ENCODE results near the gene TRIM2. TPM values are rescaled to one million over a fixed set of nuclear protein-coding genes. Genes with fewer than 3 reads are reported as not detected.

The TRIM2 gene
- total RNA-seq, 1 experiment from 2014 or later, result 41.4 TPM

DNA sequence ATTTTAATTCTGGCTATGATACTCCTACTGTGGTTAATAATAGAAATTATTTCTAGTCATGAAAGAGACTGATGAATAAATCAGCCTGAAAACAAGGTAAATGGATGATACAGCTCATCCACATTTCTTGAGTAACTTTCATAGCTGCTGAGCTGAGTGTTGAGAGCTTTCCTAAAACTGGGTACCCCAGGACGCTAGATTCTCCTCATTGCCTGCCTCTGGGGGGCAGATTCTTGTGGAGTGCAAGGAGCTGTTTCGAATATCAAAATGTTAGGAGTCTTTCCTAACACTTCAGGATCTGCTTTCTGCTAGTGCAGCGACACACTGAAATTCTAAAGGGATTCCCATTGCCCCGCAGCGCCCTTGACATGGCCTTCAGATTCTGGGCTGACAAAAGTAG lies 142.3 kb downstream of the TRIM2 start:
- H3K79me2 ChIP-seq (ENCODE audit: insufficient read depth, low read length), result peaks cover 68% of the 10 kb centered on the region
- H3K27ac ChIP-seq (ENCODE audit: low read depth, low read length), result no peak overlapping the region
- intact Hi-C loops (cut with micrococcal nuclease), result loop anchor here (5.0 to 10.0 kb wide), 2 partner anchors 86 to 408 kb away; no protein-coding TSS in a partner anchor
- RAD21 ChIA-PET (ENCODE audit: low non-redundant PET in 1 of 2, low total read pairs in 2 of 2, uncharacterized antibody in 2 of 2, unreplicated experiment in 2 of 2), result no interaction called here
- no peak overlapping the region for H3K4me3 ChIP-seq (replicated peaks in 1 of 2; ENCODE audit: low read depth in 1 of 2, low read length in 2 of 2)
- POLR2A ChIA-PET, result no interaction called here
- peaks cover 0 to 20% of the 10 kb centered on the region in 2 experiments; a peak in 2 of 4 replicates for H3K36me3 ChIP-seq (ENCODE audit: control insufficient read depth in 1 of 2, insufficient read depth in 2 of 2, low read length in 2 of 2)
- H3K9me2 ChIP-seq (ENCODE audit: insufficient read depth), result no peaks in the 10 kb centered on the region
- CTCF ChIA-PET, result interaction anchor here (1.0 to 2.2 kb wide), 4 partner anchors 204 to 303 kb away, joined by 3 to 7 read pairs (median 5); no protein-coding TSS in a partner anchor
- peak overlapping the region; percentile 82; the same call in 1 of the 2 replicates for H3K4me2 ChIP-seq (ENCODE audit: low read length)
- no peaks in the 10 kb centered on the region for H3K27me3 ChIP-seq (ENCODE audit: insufficient read depth, low read length)
- no TSS peak for BruUV-seq (replicated peaks)
- no peak overlapping the region for H3K9ac ChIP-seq (ENCODE audit: low read length)
- no peaks in the 10 kb centered on the region for H3K9me3 ChIP-seq (ENCODE audit: control insufficient read depth in 1 of 2, insufficient read depth in 1 of 2, low read depth in 1 of 2, low read length in 2 of 2)
- H2AFZ ChIP-seq (ENCODE audit: low read depth, low read length, poor library complexity, severe bottlenecking), result no peak overlapping the region
- no peak for ATAC-seq
- no peak for DNase-seq (ENCODE audit: low read depth, low spot score)
- no peaks in the 10 kb centered on the region; the same call in 1 of the 2 replicates for H4K20me1 ChIP-seq (ENCODE audit: insufficient read depth)
- H3K4me1 ChIP-seq (ENCODE audit: control insufficient read depth in 1 of 2, insufficient read depth in 2 of 2, low read length in 2 of 2), result peaks cover 14 to 33% of the 10 kb centered on the region in 2 experiments
- TF ChIP-seq POLR2AphosphoS5 (IDR thresholded peaks at IDR 0.05; ENCODE audit: low read depth, low read length), result no peak
- no peak for TF ChIP-seq FOSL1 (IDR thresholded peaks at IDR 0.05; ENCODE audit: low read depth)
- TF ChIP-seq TCF7L2 (IDR thresholded peaks at IDR 0.05; ENCODE audit: borderline replicate concordance, extremely low read depth, insufficient read depth, insufficient read length), result no peak
- no peak for TF ChIP-seq EZH2 (IDR thresholded peaks at IDR 0.05)
- no peak for TF ChIP-seq EGR1 (IDR thresholded peaks at IDR 0.05; ENCODE audit: low read depth)
- TF ChIP-seq SIN3A (IDR thresholded peaks at IDR 0.05; ENCODE audit: low read depth), result no peak
- no peak for TF ChIP-seq EZH2phosphoT487 (IDR thresholded peaks at IDR 0.05; ENCODE audit: borderline replicate concordance)
- no peak for TF ChIP-seq JUND (IDR thresholded peaks at IDR 0.05)
- TF ChIP-seq, protein P1, sequence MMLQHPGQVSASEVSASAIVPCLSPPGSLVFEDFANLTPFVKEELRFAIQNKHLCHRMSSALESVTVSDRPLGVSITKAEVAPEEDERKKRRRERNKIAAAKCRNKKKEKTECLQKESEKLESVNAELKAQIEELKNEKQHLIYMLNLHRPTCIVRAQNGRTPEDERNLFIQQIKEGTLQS (IDR thresholded peaks at IDR 0.05), result no peak
- TF ChIP-seq CBX3 (IDR thresholded peaks at IDR 0.05; ENCODE audit: low read depth), result no peak
- no peak for TF ChIP-seq SP1 (IDR thresholded peaks at IDR 0.05; ENCODE audit: low read depth)
- no peak for TF ChIP-seq SRF (IDR thresholded peaks at IDR 0.05; ENCODE audit: low read depth)
- no peak for TF ChIP-seq POLR2A (IDR thresholded peaks at IDR 0.05; ENCODE audit: borderline replicate concordance, extremely low read depth, insufficient read depth, insufficient read length)
- no peak for TF ChIP-seq CTCF (IDR thresholded peaks at IDR 0.05 in 2 of 3, conservative IDR thresholded peaks at IDR 0.05 in 1 of 3; ENCODE audit: borderline replicate concordance in 1 of 3, insufficient read depth in 1 of 3, low read depth in 2 of 3, low read length in 2 of 3)
- TF ChIP-seq ZFX (IDR thresholded peaks at IDR 0.05), result no peak
- no peak for TF ChIP-seq ZBTB33 (IDR thresholded peaks at IDR 0.05; ENCODE audit: extremely low read depth, insufficient replicate concordance, low read length)
- TF ChIP-seq, protein P2, sequence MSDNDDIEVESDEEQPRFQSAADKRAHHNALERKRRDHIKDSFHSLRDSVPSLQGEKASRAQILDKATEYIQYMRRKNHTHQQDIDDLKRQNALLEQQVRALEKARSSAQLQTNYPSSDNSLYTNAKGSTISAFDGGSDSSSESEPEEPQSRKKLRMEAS (IDR thresholded peaks at IDR 0.05), result no peak
- no peak for TF ChIP-seq ELF1 (IDR thresholded peaks at IDR 0.05; ENCODE audit: borderline replicate concordance, low read depth)
- TF ChIP-seq ZNF274 (IDR thresholded peaks at IDR 0.05; ENCODE audit: low read depth, low read length), result no peak
- no peak for TF ChIP-seq CEBPB (IDR thresholded peaks at IDR 0.05; ENCODE audit: low read depth)

Measured in HCT116 (cell line).